Fibroblast of mammary gland (primary cell): Measurements from ENCODE around the gene AFAP1.

Source experiments
- DNase-seq: peaks from one replicate; pipeline ENCODE4 v3.0.0-alpha.2; 2010; ENCODE audit warnings: low read depth
- H3K4me3 ChIP-seq: 2 replicates; pipeline ENCODE4 v1.5.1; 2011; ENCODE audit warnings: low read depth, mild to moderate bottlenecking, low read length, moderate library complexity; ENCODE audit not compliant: control insufficient read depth
- CTCF ChIP-seq: conservative IDR thresholded peaks from 2 replicates; pipeline ENCODE4 v1.5.1; 2011; ENCODE audit warnings: low read depth, low read length, inconsistent platforms; ENCODE audit not compliant: control insufficient read depth, insufficient read depth

Gene AFAP1

GRCh38 chr4:7719354-7720174 lies 220.1 kb downstream of the AFAP1 start:
- H3K4me3 ChIP-seq: no peak overlapping the region
- DNase-seq: peak; percentile 19
- peak; percentile 65 for TF ChIP-seq CTCF

GRCh38 chr4:7717946-7718490 lies 221.6 kb downstream of the AFAP1 start:
- H3K4me3 ChIP-seq: no peak overlapping the region
- DNase-seq: no peak
- TF ChIP-seq CTCF: no peak

- no peak for DNase-seq
- no peak overlapping the region for H3K4me3 ChIP-seq
- TF ChIP-seq CTCF: no peak
Measured at GRCh38 chr4:7717161-7717560, 222.5 kb downstream of the AFAP1 start.

GRCh38 chr4:7716010-7716721 lies 223.5 kb downstream of the AFAP1 start:
- no peak overlapping the region for H3K4me3 ChIP-seq
- no peak for DNase-seq
- no peak for TF ChIP-seq CTCF

GRCh38 chr4:7715271-7716009 lies 224.2 kb downstream of the AFAP1 start:
- no peak overlapping the region for H3K4me3 ChIP-seq
- no peak for DNase-seq
- no peak for TF ChIP-seq CTCF

GRCh38 chr4:7714738-7715137 lies 224.9 kb downstream of the AFAP1 start:
- H3K4me3 ChIP-seq: no peak overlapping the region
- no peak for TF ChIP-seq CTCF
- DNase-seq: no peak
